Uterus (tissue), 4 donors: ENCODE results near the gene DNM1. TPM values are rescaled to one million over a fixed set of nuclear protein-coding genes. Genes with fewer than 3 reads are reported as not detected.
A peak's percentile ranks its signal among the peaks of the same experiment; 100 is the strongest.

ENCODE experiments used
- DNase-seq, 2 donors: peaks; one replicate each; pipeline ENCODE4 v3.0.0-alpha.2; 2019 to 2020
- H3K27ac ChIP-seq, 2 donors: fragments of 200-600 bp; sonication (generic); 1 replicate in 1 of 2; 2 replicates in 1 of 2; pipeline ENCODE4 v1.5.1; 2016 to 2018
- H3K27me3 ChIP-seq, 2 donors: fragments of 200-600 bp; sonication (generic); one replicate each; pipeline ENCODE4 v1.5.1; 2018 to 2019; ENCODE audit warnings: control low read depth in 1 of 2
- H3K36me3 ChIP-seq, 2 donors: fragments of 200-600 bp; sonication (generic); one replicate each; pipeline ENCODE4 v1.5.1; 2019; ENCODE audit warnings: control low read depth in 1 of 2
- H3K4me1 ChIP-seq, 2 donors: fragments of 200-600 bp; sonication (generic); one replicate each; pipeline ENCODE4 v1.5.1; 2018 to 2019; ENCODE audit warnings: control low read depth in 1 of 2
- H3K4me3 ChIP-seq, 2 donors: fragments of 200-600 bp; sonication (generic); 1 replicate in 1 of 2; 2 replicates in 1 of 2; pipeline ENCODE4 v1.5.1; 2018 to 2019; ENCODE audit warnings: mild to moderate bottlenecking in 1 of 2
- H3K9me3 ChIP-seq, 2 donors: fragments of 200-600 bp; sonication (generic); one replicate each; pipeline ENCODE4 v1.5.1; 2019; ENCODE audit warnings: control low read depth in 1 of 2
- CTCF ChIP-seq, 4 experiments: fragments of 200-600 bp in 2 of 4; fragments of 450-650 bp in 2 of 4; sonication (generic) in 2 of 4; IDR thresholded peaks; one replicate each; pipeline ENCODE4 v1.5.1; 2016 to 2019; ENCODE audit warnings: antibody characterized with exemption in 4 of 4, mild to moderate bottlenecking in 2 of 4, moderate library complexity in 1 of 4
- POLR2A ChIP-seq, 2 donors: fragments of 450-650 bp; IDR thresholded peaks; one replicate each; pipeline ENCODE4 v1.6.1; 2016; ENCODE audit warnings: antibody characterized with exemption in 2 of 2, mild to moderate bottlenecking in 1 of 2, moderate library complexity in 1 of 2
- intact Hi-C: fragments of 100-400 bp; cut with DNase I; formaldehyde crosslinking; loops from one replicate; pipeline ENCODE4 v1.15.1; 2023; ENCODE audit warnings: low total_unique reads
- microRNA counts, 2 donors: library from miRNA; unstranded; fragments of <30 nt; microRNA quantifications; one replicate each; lab custom pipeline; 2016 to 2017
- microRNA-seq: library from miRNA; unstranded; fragments of <30 nt; microRNA quantifications from one replicate; pipeline ENCODE4, GENCODE V29; 2016; ENCODE audit warnings: borderline microRNAs expressed, borderline replicate concordance
- small RNA-seq: library from RNA; depleted of rRNA; stranded (forward); fragments of <200 nt; gene quantifications from one replicate; pipeline ENCODE3, GENCODE V24; 2016
- total RNA-seq, 4 donors: library from RNA; depleted of rRNA in 3 of 4; stranded (reverse); fragments of >200 nt in 3 of 4; gene quantifications; one replicate each; pipeline versions ENCODE4 v1.1.0 to v1.2.4, GENCODE V29; 2014 to 2023
- donor health status: DM: yes; HTN: yes; CAD: no.

DNM1 gene
- total RNA-seq, 4 donors from 2014 or later: 5.0 to 71.5 (median 31.0) TPM

GRCh38 chr9:128298535-128299482 lies 95.6 kb downstream of the DNM1 start:
- Histone ChIP-seq H3K4me1 (no peaks in the 10 kb centered on the region), H3K9me3 (no peaks in the 10 kb centered on the region), H3K27me3 (no peaks in the 10 kb centered on the region), H3K4me3 (no peak overlapping the region), H3K36me3 (no peaks in the 10 kb centered on the region), H3K27ac (no peak overlapping the region)
- DNase-seq: no peak
- intact Hi-C loops: no loop called here
- TF ChIP-seq POLR2A (IDR thresholded peaks at IDR 0.05) (no peak), CTCF (IDR thresholded peaks at IDR 0.05) (no peak)

- TF ChIP-seq CTCF (IDR thresholded peaks at IDR 0.05): no peak
- TF ChIP-seq POLR2A (IDR thresholded peaks at IDR 0.05): no peak
- no peaks in the 10 kb centered on the region for H3K36me3 ChIP-seq
- H3K9me3 ChIP-seq: no peaks in the 10 kb centered on the region
Observed at GRCh38 chr9:128304136-128304970, 101.2 kb downstream of the DNM1 start.

More at GRCh38 chr9:128304136-128304970, 101.2 kb downstream of the DNM1 start:
- Histone ChIP-seq H3K4me1 (no peaks in the 10 kb centered on the region), H3K27me3 (no peaks in the 10 kb centered on the region), H3K4me3 (no peak overlapping the region), H3K27ac (no peak overlapping the region)
- intact Hi-C loops: no loop called here
- no peak for DNase-seq

MicroRNAs encoded within 50 kb of the gene (microRNA counts, 767-probe panel; counts per million panel counts)
- 6,694 to 6,928 counts per million in 2 donors for microRNA hsa-miR-199b-5p (lab: Ali Mortazavi, UCI)
- microRNA hsa-miR-3154 (lab: Ali Mortazavi, UCI): 0 counts per million in 2 donors

Small RNAs within 50 kb of the gene (microRNA-seq; reads per million reads assigned to microRNA genes)
- gene MIR199B (262 reads per million, percentile 68 among the genes with 10 or more reads in this experiment), gene MIR3154 (1.5 reads per million)

Small RNAs within 50 kb of the gene (small RNA-seq; reads per million reads assigned to genes)
- gene MIR199B: 9.7 reads per million, percentile 89 among the genes with 10 or more reads in this experiment
- 0.18 reads per million for gene MIR3154

Other genes starting within 250 kb of the DNM1 start
- 100 to 1,000 TPM in 1 of 4 donors, 10 to 100 TPM in 2, 1 to 10 TPM in 1; 5.0 to 140 (median 19.3) TPM for gene EEIG1, start 222.4 kb upstream of the DNM1 start, total RNA-seq
- 10 to 100 TPM in 2 of 4 donors, 1 to 10 TPM in 2; 3.8 to 27.4 (median 10.6) TPM for gene NAIF1, start 136.1 kb upstream of the DNM1 start, total RNA-seq
- 10 to 100 TPM; 14.3 to 49.7 (median 49.0) TPM for gene SLC25A25, start 135.1 kb upstream of the DNM1 start, total RNA-seq
- gene PTGES2, start 75.7 kb upstream of the DNM1 start, total RNA-seq: 100 to 1,000 TPM in 1 of 4 donors, 10 to 100 TPM in 3; 21.5 to 173 (median 64.2) TPM
- 1 to 10 TPM in 1 of 4 donors, under 1 TPM in 1, not detected in 2; 0.98 to 2.6 TPM for gene LCN2, start 53.9 kb upstream of the DNM1 start, total RNA-seq
- gene BBLN, start 43.1 kb upstream of the DNM1 start, total RNA-seq: 100 to 1,000 TPM in 2 of 4 donors, 10 to 100 TPM in 2; 31.3 to 198 (median 96.0) TPM
- 100 to 1,000 TPM in 1 of 4 donors, 10 to 100 TPM in 3; 31.3 to 151 (median 52.6) TPM for gene CIZ1, start 11.8 kb upstream of the DNM1 start, total RNA-seq
- gene GOLGA2, start 72.6 kb downstream of the DNM1 start, total RNA-seq: 100 to 1,000 TPM in 2 of 4 donors, 10 to 100 TPM in 2; 18.4 to 174 (median 89.9) TPM
- 10 to 100 TPM; 10.3 to 86.1 (median 19.3) TPM for gene SWI5, start 72.9 kb downstream of the DNM1 start, total RNA-seq
- 10 to 100 TPM in 2 of 4 donors, 1 to 10 TPM in 1, under 1 TPM in 1; 0.29 to 14.0 (median 9.7) TPM for gene TRUB2, start 119.1 kb downstream of the DNM1 start, total RNA-seq
- gene COQ4, start 119.5 kb downstream of the DNM1 start, total RNA-seq: 10 to 100 TPM in 3 of 4 donors, 1 to 10 TPM in 1; 3.2 to 37.9 (median 29.6) TPM
- gene SLC27A4, start 137.1 kb downstream of the DNM1 start, total RNA-seq: 10 to 100 TPM in 2 of 4 donors, 1 to 10 TPM in 2; 4.6 to 22.7 (median 9.5) TPM
- 10 to 100 TPM in 3 of 4 donors, 1 to 10 TPM in 1; 6.7 to 32.0 (median 22.4) TPM for gene URM1, start 168.0 kb downstream of the DNM1 start, total RNA-seq
- gene CERCAM, start 217.5 kb downstream of the DNM1 start, total RNA-seq: 10 to 100 TPM; 25.1 to 70.7 (median 39.8) TPM